ENCODE results near the gene MMP21.
A peak's percentile ranks its signal among the peaks of the same experiment; 100 is the strongest.

Gene MMP21

DNA sequence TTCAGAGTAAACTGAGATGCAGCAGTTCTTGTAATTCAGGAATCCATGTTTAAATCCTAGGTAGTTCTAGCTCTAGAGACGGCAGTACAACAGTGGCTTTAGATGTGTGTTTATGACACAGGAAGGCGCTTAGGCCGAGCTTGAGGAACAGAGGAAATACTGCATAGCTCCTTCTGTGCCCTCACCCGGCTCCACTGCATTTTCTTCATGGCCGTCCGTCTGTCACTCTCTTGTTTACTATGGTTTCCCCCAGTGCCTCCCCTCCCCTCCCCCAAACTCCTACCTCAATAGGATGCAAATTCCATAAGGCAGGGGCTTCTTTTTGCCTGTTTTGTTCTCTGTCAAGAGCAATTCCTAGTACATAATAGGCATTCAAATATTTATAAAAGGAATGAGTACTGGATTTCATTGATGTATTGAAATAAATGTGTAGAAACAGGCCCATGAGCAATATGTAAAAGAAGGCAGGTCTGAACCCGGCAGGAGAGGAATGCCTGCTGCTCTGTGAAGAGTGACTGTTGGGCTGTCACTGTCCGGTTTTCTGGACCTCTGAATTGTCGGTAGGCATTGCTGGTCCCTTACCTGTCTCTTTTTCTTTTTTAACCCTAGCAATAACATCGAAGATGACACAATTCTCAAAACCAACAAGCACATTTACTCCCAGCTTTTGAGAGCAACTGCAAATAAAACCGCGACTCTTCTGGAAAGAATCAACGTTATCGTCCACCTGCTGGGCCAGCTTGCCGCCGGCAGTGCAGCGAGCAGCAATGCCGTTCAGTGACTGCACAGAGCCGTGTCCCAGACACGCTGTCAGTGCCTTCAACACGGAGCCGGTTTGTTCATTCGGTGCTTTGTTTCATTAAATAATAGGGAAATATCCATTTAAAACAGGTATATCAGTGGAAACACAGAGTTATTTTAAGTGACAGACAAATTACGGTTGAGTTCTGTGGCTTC is 12.7 kb downstream of the MMP21 start:
- DNase-seq, result no peak

DNA sequence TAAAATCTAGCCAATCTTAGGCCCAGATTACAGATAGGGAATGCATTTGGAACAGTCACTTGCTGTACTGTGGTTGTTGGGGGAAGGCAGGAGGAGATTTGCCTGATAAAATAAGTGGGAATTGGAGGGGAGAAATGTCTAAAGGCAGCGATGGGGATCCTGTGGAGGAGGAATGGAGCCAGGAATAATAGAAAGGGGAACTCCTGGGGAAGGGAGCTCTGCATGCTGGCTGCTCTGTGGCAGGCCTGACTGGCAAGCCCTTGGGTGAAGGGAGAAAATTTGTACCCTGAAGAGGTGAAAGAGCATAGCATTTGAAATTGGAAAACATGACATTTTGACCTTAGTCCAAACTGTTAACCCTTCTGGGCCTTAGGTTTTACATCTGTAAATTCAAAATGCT is 13.7 kb downstream of the MMP21 start:
- DNase-seq, result no peak

- DNase-seq, result no peak
These were observed 17.9 kb downstream of the MMP21 start for GRCh38 chr10:125757742-125758141.

GRCh38 chr10:125756853-125757487 is 18.7 kb downstream of the MMP21 start:
- no peak for DNase-seq

- no peak for DNase-seq
These were observed 19.4 kb downstream of the MMP21 start for GRCh38 chr10:125756196-125756595.

DNA sequence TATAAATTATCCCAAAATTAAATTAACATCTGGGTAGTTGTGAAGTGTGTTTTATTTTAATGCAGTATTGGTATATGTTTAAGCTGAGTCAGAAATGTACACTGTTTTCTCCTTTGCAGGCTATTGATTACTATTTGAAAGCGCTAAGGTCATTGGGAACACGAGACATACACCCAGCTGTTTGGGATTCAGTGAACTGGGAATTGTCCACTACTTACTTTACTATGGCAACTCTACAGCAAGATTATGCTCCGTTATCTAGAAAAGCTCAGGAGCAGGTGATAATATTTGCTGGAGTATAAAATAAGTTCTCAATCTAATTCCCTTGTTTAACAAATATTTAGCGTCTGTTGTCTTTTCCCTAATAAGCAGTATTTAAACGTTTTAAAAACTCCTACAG is 28.2 kb downstream of the MMP21 start:
- DNase-seq, result no peak

DNA sequence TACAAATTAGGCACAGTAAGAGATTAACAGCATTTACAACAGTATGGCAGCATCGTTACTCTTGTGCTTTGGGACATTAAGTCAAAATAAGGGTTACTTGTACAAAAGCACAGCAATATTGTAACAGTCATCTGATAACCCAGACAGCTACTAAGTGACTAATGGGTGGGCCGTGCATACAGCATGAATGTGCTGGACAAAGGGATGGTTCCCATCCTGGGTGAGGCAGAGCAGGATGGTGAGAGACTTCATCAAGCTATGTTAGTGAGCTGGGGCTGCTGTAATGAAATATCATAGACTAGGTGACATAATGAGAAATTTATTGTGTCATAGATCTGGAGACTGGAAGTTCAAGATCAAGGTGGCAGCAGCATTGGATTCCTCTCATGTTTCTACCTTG is 30.7 kb downstream of the MMP21 start:
- no peak for DNase-seq

DNA sequence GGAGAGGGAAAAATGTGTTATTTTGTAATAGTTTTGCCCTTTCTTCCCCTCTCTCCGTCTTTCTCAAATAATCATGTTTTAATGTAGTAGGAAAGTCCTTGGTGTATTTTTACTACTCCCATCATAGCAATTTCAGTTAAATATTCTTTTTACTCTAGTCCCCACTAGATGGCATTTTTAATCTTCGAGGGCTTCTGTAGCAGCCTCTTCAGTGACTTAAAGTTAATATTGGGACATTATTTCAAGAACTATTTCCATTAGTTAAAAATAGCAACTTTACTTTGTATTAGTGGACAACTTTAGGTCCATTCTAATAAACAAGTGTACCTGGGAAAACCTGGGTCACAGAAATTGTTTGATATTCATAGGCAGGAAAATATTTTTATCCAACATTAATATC is 33.2 kb downstream of the MMP21 start:
- DNase-seq, result no peak

- no peak for DNase-seq
These were observed 35.5 kb downstream of the MMP21 start for GRCh38 chr10:125739994-125740679.

DNA sequence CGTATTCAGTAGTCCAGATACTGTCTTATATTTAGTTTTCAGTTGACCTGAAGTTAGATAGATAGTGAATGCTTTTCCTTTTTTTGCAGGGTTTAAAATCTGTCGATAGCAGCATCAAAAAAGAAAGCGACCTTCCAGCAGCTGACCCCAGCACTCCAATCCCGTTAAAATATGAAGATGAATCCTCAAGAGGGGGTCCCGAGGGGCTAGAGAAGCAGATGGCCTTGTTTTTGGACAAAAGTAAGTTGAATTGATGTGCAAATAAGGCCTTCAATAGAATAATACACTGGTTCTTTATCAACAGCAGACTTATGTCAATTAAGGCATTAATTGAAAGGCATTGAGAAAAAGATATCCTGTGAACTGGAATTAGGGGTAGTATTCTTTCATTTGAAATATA is 37.4 kb downstream of the MMP21 start:
- no peak for DNase-seq

GRCh38 chr10:125734823-125735222 is 40.8 kb downstream of the MMP21 start:
- no peak for DNase-seq

DNA sequence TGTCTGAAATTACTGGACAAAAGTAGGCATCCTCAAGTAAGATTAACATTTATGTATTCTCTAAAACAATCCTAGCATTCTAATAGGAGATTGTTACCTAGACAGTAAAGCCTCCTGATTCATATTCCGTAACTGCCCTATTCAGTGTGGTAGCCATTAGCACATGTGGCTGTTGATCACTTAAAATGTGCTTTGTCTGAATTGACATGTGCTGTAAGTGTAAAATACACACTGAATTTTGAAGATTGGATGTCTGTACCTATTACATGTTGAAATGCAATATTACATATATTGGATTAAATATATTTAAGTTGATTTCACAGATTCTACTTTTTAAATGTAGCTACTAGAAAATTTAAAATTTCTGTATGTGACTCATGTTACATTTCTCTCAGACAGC is 41.5 kb downstream of the MMP21 start:
- no peak for DNase-seq

DNA sequence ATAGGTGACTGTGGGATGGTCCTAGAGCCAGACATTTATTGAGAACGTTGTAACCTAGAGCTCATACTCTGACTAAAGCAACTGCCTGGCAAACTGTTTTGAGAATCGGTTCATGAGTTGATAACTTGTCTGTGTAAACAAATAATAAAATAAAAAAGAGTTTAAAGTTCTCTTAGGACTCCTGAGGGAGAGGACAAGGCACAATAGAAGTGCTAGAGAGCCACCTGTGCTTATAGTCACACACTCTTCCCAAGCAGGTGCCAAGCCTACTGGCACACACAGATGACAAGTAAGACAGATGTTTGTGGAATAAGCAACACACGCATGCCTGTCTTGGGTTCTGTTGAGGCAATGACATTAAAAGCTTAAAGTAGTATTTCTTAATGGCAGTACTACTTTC is 48.2 kb downstream of the MMP21 start:
- no peak for DNase-seq

DNA sequence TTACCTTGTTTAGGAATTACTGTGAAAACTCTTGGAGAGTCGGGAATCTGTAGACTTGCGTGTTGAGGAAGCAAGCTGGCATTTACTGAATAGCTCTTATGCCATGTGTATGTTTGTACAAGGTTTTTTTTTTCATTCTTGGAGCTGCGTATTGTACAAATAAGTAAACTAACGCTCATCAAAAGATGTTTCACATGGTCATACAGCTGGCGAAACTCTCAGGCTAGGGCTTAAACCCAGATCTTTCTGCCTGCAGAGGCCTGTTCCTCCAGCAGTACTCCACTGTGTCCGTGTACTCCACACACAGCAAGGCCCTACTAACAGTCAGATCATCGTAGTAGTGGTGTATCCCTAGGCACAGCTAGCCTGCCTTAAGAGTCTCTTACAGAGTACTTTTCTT is 48.7 kb downstream of the MMP21 start:
- DNase-seq, result no peak

DNA sequence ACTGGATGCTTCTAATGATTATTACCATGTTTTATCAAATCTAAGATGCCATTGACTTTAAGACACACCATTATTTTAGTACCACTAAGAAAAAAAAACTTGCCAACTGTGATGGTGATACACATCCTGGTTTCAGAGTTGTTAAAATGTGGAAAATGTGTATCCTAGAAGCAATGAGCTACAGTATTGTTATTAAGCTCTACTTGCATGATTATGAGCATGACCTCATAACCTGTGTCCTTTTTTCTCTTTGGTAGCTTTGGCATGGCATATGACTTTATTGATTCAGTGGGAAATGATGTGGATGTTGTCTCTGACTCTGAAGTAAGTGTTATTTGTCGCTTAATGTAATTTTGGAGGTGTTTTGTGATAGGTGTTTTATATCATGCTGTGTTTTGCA is 52.8 kb downstream of the MMP21 start:
- no peak for DNase-seq

GRCh38 chr10:125721035-125721434 is 54.6 kb downstream of the MMP21 start:
- DNase-seq, result no peak

DNA sequence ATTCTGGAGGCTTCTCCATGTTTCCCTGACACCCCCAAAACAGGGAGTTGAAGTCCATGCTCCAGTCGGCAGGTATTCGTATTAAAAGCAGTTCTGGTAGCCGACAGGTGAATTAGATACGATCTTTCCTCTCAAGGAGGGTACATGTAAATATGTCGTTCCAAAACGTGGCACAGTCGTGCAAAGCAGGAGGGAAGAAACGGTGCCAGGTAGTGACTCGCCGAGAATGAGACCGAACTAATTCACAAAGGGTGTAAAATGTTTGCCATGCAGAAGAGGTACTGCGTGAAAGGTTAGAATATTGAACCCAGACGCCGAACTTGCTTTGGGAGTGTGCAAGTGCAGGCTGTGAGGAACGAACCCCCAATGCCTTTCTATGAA is 55.6 kb downstream of the MMP21 start:
- no peak for DNase-seq

- DNase-seq, result peak; percentile 60
These were observed 56.2 kb downstream of the MMP21 start, which contains the start of gene EDRF1 for GRCh38 chr10:125719173-125720001. TSS of gene EDRF1 (plus strand) at chr10:125719709. CDS start at chr10:125719808, 99 bp downstream.

Measured in 8988T (cell line).